Esophagus squamous epithelium (tissue), 4 donors: ENCODE results near the gene ZBTB2.

Experiments used
- POLR2A ChIP-seq, 4 donors: fragments of 450-650 bp; IDR thresholded peaks; one replicate each; pipeline ENCODE4 v1.6.1; 2017; ENCODE audit warnings: antibody characterized with exemption in 4 of 4, mild to moderate bottlenecking in 4 of 4, moderate library complexity in 3 of 4
- TF ChIP-seq, protein P1 (sequence below), 6 experiments: fragments of 450-650 bp in 4 of 6; fragments of 200-600 bp in 2 of 6; sonication (generic) in 2 of 6; IDR thresholded peaks; one replicate each; pipeline ENCODE4 v1.5.1; 2016 to 2019; ENCODE audit warnings: antibody characterized with exemption in 6 of 6, mild to moderate bottlenecking in 4 of 6, moderate library complexity in 4 of 6

DNA sequence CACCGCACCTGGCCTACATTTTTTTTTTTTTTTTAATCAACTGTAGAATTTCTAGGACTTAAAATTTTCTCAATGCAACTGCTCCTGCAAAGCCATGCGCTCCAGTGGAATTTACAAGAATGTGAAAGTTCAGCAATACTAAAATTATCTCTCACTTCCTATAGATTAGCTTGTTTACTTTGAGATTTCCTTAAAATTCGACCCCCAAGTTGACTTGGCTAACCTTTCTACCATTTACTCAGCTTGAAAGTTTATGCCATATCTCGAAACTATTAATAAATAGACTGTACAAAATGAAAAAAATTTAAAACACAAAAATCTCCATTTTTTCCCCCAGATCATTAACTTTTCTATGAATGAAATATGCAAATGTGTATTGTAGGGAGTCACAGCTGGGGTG, 64.3 kb downstream of the ZBTB2 start:
- TF ChIP-seq, protein P1, sequence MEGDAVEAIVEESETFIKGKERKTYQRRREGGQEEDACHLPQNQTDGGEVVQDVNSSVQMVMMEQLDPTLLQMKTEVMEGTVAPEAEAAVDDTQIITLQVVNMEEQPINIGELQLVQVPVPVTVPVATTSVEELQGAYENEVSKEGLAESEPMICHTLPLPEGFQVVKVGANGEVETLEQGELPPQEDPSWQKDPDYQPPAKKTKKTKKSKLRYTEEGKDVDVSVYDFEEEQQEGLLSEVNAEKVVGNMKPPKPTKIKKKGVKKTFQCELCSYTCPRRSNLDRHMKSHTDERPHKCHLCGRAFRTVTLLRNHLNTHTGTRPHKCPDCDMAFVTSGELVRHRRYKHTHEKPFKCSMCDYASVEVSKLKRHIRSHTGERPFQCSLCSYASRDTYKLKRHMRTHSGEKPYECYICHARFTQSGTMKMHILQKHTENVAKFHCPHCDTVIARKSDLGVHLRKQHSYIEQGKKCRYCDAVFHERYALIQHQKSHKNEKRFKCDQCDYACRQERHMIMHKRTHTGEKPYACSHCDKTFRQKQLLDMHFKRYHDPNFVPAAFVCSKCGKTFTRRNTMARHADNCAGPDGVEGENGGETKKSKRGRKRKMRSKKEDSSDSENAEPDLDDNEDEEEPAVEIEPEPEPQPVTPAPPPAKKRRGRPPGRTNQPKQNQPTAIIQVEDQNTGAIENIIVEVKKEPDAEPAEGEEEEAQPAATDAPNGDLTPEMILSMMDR (IDR thresholded peaks at IDR 0.05): no peak
- no peak for TF ChIP-seq POLR2A (IDR thresholded peaks at IDR 0.05)
